NCI-H2196 (cell line): Measurements from ENCODE around the gene DNAJB8.

Experiments
- DNase-seq: peaks from one replicate; lab custom pipeline; 2025; ENCODE audit not compliant: unreplicated experiment; lab: John Stamatoyannopoulos, UW

DNAJB8 gene

DNA sequence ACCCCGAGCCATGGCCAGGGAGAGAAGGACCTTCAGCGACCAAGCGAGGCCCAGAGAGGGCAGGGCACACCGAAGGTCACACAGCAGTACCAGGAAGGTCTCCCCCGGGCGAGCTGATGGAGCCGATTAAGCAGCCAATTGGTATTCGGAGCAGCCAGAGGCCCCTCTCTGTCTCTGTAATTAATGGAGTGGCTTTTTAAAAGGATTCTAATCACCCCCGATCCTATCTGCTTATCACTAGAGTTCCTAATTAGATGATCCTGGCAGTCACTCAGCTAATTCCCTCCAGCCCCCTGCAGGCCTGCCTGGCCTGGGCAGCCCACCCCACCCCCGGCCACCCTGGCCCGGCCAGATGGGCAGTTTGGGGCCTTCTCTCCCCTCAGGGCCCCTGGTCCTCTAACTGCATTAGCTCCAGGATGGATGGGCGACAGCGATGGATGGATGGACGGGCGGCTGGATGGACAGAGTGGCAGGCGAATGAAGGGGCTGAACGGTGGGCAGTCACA lies 1.6 kb upstream of the DNAJB8 start:
- no peak for DNase-seq

DNA sequence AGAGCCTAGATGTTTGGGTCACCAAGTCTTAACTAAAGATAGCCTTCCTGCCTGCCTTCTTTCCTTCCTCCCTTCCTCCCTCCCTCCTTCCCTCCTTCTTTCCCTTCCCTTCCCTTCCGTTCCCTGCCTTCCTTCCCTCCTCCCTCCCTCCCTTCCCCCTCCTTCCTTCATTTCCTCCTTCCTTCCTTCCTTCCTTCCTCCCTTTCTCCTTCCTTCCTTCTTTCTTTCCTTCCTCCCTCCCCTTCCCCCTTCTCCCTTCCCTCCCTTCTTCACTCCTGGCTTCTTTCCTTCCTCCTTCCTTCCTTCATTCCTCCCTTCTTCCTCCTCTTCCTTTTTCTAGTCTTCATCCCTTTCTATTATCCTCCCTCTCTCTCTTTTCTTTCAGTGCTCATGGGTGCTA lies 2.0 kb downstream of the DNAJB8 start:
- DNase-seq = no peak

DNA sequence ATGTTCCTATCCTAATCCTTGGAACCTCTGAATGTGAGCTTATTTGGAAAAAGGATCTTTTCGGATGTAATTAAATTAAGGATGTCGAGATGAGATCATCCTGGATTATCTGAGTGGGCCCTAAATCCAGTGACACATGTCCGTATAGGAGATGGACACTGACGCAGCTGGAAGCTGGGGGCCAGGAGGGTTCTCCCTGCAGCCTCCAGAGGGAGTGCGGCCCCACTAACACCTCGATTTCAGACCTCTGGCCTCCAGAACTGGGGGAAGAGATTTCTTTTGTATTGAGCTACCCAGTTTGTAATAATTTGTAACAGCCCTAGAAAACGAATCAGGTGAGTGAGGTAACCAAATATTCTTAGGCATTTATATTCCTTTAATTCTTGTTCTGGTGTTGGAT lies 2.5 kb downstream of the DNAJB8 start:
- DNase-seq = no peak

DNA sequence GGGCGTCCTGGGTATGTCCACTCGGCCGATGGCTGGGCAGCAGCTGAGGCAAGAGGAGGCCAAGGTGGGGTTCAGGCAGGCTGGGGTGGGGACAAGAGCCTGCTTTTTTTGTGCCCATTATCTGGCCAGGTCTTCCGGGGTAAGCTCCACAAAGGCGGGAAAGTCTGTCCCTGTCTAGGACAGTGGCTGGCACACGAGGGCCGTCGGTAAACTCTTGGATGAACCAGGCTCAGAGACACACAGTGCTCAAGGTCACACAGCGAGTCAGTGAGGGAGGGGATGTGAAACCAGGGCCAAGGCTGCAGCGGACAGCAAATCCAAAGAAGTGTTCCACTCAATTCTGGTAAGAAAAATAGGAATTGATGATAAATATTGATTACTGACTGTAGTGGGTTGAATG lies 2.9 kb downstream of the DNAJB8 start:
- no peak for DNase-seq

DNA sequence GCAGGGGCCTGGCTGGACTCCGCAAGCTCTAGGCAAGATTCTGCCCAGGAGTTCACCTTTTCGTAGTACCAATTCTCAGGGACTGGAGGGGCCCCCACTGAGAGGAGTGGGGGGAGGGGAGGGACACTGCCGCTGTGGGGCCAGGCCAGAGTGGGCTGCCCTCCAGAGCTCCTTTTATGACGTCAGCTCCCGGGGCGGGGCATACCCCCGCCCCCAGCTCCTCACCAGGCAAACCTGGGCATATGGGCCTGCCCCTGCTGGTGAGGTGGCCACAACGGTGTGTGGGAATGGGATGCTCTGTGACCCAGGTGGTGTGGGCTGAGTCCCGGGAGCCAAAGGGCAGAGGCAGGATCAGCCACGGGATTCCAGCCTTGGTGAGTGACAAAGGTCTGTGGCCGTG lies 3.3 kb downstream of the DNAJB8 start:
- no peak for DNase-seq

DNA sequence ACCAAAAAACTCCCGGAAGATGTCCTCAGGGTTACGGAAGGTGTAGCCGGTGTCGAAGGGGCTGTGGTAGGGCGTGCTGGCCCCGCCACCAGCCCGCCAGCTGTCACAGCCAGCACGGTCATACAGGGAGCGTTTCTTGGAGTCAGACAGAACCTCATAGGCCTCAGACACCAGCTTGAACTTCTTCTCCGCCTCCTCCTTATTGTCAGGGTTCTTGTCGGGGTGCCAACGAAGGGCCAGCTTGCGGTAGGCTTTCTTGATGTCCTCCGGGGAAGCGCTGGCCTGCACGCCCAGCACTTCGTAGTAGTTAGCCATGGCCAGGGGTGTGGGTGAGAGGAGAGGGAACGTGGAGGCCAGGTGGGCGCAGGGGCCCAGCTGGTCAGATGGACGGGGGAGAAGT lies 3.8 kb downstream of the DNAJB8 start:
- DNase-seq = no peak

DNA sequence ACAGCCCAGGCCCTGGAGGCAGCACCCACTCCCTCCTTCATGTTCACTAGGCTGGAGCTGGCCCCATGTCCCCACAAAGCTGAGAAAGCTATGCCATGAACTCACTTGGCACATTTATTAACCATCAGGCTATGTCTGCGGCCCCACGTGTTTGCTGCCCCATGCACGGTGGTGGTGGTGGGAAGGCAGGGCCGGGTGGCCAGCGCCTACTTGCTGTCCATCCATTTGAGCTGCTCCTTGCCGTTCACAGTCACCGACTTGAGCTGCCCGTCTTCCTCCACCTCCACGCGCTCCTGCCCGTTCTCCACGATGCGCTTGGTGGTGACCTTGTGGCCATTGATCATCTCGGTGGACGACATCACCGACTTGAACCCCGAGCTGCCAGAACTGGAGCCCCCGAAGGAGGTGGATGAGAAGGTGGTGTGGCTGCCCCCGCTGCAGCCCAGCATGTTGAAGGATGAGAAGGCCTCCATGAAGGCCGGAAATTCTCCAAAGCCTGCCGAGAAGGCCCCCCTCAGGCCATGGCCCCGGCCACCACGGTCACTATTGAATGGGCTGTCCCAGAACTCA lies 4.3 kb downstream of the DNAJB8 start:
- DNase-seq = no peak

DNA sequence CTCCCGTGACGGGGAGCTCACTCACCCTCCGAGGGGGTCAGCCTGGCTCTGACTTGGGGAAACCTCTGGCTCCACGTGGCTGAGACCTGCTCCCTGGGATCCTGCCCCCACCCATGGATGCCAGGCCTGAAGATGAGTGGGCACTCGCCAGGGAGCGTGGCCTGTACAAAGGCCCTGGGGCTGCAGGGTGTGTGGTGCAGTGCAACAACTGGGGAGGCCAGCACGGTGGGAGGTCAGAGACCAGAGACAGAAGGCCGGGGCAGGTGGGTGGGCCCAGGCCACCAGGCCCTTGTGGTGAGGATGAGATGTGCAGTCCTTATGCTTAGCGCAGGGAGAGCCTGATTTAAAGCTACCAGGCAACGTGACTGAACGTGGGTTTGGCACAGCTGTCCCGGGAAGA lies 5.0 kb downstream of the DNAJB8 start:
- no peak for DNase-seq

DNA sequence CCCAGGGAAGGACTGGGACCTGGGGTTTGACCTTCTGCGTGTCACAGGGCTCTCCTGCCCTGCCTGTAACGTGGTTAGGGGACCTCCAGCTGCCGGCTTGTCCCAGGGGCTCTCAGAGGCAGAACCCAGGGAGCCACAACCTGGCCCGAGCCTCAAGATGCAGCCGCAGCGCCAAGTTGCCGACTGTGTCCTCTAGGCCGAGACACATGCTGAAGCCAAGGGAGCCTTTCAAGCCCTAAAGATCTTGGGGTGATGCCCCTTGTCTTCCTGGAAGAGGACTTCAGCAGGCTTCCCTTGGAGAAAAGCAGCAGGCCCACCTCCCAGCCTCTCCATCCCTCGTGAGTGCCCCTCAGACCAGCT lies 7.2 kb downstream of the DNAJB8 start:
- DNase-seq = no peak

DNA sequence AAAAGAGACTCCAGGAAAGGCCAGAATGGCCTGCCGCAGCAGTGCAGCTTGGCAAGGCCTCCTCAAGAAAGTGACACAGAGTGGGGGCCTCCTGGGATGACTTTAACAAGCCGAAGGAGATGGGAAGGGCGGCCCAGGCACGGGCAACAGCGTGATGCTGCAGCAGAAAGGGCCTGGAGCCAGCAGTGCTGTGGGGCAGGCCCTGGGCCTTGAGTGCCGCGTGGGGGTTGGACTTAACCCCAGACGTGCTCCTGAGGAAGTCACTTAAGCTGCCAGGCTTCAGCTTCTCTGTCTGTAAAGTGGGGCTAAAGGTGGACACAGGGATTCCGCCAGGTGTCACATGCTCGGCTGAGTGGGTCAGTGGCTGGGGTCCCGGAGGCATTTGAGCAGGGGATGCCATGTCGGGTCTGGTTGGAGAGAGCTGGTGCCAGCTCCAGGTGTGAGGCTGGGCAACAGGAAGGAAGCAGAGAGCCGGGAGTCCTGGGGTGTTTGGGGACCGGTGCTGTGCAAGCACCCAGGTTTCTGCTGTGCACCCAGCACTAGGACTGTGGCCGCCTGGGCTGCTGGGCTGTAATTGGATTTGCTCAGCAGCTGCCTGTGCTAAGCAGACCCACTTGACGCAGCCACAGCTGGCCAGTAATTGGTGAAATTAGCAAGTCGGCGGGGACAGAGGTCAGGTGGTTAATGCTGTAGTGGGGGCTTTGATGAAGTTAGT lies 7.8 kb downstream of the DNAJB8 start:
- DNase-seq = no peak

DNA sequence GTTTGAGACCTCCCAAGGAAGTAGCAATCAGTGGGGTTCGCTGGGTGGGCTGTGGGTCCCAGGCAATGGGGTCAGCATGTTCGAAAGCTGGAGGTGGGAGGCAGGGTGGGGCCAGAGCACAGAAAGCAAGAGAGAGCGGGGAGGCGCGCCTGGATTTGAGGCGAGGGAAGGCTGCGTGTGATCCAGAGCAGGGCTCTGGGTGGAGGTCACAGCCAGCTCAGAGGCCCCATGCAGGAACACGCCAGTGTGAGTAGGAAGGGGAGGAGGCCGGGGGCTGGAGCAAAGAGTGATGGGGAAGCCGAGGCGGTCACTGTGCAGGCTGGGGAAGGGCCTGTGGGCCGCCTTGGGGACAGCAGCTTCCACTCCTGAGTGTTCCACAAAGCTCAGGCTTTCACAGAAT lies 8.8 kb downstream of the DNAJB8 start:
- no peak for DNase-seq

DNA sequence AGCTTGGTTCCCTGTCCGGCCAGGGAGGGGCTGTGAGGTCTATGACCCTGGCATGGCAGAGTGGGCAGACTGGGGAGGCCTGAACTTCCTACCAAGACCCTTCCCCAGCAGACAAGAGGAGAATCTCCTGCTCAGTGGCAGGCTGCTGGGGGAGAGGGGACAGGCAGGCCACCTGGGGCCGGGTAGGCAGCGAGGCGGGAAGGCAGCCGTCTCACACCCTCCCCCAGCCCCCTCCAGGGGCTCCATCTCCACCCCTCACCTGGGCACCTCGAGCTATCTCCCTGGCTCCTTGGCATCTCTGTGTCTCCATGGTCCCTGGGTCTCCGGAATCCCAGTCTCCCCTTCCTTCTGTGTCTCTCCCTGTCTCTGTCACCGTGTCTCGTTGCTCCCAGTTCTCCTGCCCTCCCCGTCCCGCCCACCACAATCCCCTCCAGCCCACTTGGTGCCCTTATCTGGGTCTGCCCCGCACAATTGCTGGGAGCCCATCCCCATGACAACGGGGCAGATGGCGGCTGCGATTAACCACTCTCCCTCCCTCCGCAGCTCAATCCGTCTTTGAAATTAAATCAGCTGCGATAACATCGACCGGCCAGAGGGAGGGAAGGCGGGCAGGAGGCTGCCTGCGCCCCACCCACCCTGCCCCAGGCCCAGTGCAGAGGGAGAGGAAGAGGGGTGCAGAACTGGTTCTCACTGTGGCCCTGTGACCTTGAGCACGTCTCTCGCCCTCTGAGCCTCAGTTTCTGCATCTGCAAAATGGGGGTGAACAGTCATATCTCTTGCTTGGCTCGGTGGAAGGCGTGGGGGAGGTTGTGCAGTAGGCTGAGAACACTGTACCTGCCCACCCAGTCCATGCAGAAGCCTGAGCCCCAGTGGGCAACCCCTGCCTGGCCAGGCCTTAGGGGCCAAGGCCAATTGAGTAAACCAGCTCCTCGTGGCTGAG lies 9.6 kb downstream of the DNAJB8 start:
- no peak for DNase-seq

DNA sequence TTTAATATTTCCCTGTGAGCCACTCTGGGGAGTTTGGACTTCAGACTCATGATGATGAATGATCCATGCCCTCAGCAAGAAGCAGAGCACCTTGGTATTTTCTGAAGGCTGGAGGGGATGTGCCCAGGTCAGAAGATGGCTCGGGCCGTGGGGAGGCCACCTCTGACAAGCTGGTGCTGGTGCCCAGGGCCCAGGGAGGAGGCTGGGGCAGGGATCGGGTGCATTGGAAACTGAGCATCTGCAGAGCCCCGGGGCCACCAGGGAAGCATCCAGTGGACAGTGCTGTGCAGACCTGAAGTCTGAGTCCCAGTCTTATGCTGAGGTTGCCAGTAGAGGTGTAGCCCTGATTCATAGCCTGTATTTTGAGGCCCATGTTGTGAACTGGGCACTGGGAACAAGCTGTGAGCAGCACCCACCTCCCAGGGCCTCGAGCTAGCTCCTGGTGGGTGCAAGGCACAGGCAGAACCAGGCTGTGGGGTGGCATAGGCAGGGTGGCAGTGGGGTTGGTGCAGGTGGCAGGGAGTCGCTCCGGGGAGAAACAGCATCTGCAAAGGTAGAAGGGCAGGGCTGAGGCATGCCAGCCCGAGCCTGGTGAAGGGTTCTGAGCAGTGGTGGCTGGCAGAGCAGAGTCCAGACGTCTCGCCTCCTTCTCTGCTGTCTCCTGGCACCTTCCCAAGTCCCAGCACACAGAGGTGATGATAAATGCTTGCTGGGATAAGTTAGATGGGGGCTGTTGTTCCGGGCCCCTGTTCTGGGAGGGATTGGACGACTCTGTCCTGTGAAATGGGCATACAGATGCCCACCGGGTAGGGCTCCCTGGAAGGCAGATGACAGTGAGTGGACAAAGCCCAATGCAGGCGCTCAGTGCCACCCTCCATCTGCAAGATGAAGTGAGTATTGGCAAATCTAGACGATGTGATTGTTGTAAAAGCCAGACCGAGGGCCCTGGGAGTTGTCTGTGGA lies 10.6 kb downstream of the DNAJB8 start:
- DNase-seq = no peak

DNA sequence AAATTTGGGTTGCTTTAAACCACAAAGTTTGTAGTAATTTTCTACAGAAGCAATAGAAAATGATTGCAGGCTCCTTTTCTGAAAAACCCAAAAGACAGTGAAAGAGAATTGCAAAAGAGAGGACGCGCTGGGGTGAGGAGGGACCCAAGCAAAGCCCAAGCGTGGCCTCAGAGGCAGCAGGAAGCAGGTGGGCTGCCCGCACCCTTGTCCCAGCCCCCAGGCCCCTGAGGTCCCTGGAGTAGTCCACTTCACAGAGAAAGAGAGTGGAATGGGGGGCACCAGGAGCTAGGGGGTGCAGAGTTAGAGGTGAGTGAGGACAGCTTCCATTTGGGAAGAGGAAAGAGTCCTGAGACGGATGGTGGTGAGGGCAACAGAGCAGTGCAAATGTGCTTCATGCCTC lies 11.6 kb downstream of the DNAJB8 start:
- no peak for DNase-seq

DNA sequence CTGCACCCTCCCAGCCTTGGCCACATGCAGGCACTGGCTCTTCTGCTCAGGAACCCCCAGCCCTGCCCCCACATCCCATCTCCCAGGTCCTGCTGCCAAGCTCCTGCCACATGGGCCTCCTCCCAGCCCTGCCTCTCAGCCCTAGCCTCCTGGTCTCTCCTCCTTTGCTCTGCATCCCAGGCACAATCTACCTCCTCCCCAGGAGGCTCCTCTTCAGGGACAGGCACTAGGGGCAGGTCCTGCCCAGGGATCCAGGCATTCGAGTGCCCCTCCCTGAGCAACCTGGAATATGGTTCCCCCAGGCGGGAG lies 12.4 kb downstream of the DNAJB8 start:
- no peak for DNase-seq

DNA sequence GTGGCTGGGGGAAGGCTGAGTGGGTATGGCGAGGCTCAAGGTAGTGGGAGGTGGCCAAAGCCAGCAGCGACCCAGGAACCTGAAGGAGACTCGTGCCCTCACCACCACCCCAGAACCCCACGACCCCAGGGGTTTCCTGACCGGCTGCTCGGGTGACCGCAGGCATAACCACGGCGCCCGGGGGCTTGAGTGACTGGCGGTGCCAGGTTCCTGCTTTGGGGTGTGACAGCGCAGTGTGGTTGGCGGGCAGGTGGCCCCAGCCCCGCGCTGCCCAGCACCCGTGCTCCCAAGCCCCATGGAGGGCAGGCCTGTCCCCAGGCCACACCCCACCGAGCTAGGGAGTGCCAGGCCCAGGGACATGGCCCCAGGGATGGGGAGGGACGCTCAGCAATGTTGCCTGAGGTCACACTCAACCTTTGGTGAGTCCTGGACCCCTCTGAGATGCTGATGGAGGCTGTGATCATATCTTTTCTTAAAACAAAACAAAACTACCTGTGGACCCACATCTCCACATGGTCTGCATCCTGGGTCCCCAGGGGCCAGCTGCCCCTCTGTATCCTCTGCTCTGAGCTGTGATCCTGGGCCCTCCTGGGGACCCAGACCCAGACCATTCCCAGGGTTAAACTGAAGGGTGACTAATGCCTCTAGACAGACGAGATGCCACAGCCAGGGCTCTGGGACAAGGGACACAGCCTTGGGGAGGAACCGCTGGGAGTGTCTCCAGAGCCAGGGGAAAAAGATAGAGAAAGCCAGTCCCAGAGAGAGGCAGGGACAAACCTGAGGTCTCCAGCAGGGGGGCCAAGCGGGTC lies 13.0 kb downstream of the DNAJB8 start:
- DNase-seq = no peak

DNA sequence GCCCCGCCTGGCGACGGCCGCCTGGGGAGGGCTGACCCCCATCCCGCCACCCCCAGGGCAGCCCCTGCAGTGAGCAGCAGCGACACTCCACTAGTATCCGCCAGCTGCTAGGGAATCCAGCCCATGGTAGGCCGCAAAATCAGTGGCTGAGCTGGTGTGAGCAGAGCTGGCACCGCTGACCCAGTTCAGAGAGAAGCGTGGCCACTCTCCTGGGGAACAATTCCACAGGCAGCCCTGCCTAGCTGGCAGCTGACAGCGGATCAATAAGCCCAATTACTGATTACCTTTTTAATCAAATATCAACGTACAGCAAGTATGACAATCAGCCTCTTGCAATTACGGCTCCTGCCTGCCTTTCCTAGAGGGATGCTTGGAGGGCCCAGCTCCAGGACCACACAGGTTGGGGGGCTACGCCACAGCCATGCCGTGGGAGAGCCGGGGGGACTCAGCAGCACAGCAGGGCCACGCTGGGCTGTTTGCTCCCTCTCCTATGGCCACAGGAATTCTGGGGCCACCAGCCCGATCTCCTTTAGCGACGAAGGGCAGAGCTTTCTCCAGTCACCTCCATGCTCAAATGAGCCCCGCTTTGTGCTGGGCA lies 13.9 kb downstream of the DNAJB8 start:
- no peak for DNase-seq

DNA sequence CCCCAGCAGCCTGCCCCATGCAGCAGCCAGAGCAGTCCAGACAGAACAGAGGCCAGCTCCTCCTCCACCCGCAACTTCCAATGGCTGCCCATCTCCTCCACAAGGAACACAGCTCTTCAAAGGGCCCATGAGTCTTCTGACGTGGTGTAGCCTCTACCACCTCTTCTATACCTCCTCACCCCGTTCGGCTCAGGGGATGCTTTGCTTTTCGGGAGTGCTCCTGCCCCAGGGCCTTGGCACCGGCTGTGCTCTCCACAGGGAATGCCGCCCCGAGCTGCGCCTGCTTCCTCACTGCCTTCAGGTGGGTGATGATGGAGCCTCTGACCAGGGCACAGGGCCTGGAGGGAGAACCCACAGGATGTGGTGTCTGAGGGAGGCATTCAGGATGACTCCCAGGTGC lies 14.6 kb downstream of the DNAJB8 start:
- no peak for DNase-seq

DNA sequence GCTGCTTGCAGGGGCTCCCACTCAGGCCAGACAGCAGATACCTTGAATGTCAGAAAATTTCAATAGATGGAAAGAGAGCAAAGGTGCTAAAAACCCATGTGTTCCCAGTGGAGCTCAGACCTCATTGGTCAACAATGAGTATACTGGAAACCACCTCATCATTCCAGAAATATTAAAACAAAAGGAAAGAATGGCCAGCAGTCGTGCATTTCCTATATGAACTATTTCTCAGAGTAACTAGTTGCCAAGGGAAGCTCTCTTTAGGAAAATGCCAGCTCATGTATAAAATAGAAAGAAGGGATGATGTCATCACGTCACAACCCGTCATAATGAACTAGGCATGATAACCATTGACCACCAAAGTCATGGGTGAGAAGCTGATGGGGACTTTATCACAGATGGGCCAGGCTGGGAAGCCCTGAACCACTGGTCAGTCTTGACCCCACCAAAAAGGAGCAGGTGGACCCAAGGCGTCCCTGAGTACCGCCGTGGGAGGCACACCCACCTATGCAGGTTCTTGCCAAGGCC lies 17.5 kb downstream of the DNAJB8 start:
- no peak for DNase-seq

DNA sequence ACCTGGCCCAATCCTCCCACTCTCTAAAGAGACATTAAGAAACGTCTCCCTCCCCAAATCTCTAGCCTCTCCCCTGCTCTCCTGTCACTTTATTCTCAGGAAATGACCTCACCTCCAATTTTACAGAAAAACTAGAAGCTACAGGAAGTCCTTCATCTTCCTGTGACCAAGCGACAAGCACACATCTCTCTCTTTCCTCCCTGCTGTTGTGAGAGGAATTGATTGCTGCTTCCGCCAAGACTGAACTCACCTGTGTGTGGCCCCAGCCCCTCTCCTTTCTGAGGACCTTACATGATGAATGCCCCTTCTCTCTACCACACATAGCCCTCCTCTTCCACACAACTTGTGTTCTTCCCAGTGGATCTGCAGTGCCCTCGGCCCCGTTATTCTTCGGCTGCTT lies 18.2 kb downstream of the DNAJB8 start:
- no peak for DNase-seq
